KOPT-K1 (cell line): ENCODE results near the gene TBC1D22A.

Experiments
- H3K27ac ChIP-seq: fragments of 200-600 bp; sonication (generic); 2 replicates; pipeline ENCODE4 v1.5.1; 2016; ENCODE audit warnings: antibody characterized with exemption, mild to moderate bottlenecking, low read depth, low read length; ENCODE audit not compliant: poor library complexity, severe bottlenecking
- H3K36me3 ChIP-seq: fragments of 200-600 bp; sonication (generic); 2 replicates; pipeline ENCODE4 v1.5.1; 2017; ENCODE audit warnings: antibody characterized with exemption, mild to moderate bottlenecking, low read length, moderate library complexity; ENCODE audit not compliant: insufficient read depth
- H3K9me3 ChIP-seq: fragments of 200-600 bp; sonication (generic); 2 replicates; pipeline ENCODE4 v1.5.1; 2017; ENCODE audit warnings: antibody characterized with exemption, low read length, mild to moderate bottlenecking; ENCODE audit not compliant: insufficient read depth, poor library complexity, severe bottlenecking

TBC1D22A gene

GRCh38 chr22:46798366-46799350 lies 36.2 kb downstream of the TBC1D22A start:
- peaks cover 79% of the 10 kb centered on the region for H3K36me3 ChIP-seq
- H3K27ac ChIP-seq, result no peak overlapping the region
- H3K9me3 ChIP-seq, result no peaks in the 10 kb centered on the region

DNA sequence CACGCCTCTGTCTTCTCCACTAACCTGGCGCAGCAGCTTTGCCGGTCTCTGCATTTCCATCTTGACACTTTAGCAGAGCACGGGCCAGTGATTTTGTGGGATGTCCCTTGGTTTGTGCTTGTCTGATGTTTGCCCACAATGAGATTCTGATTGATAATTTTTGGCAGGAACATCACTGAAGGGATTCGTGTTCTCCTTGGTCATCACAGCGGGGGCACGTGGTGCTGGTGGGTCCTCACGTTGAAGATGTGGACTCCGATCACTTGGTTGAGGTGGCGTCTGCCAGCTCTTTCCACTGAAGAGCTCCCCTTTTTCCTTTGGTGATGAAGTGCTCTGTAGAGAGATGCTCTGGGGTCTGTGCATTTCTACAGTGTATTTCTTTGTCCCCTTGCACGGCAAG lies 37.2 kb downstream of the TBC1D22A start:
- no peak overlapping the region for H3K27ac ChIP-seq
- H3K36me3 ChIP-seq, result peaks cover 79% of the 10 kb centered on the region
- no peaks in the 10 kb centered on the region for H3K9me3 ChIP-seq

GRCh38 chr22:46800102-46800857 lies 37.8 kb downstream of the TBC1D22A start:
- H3K27ac ChIP-seq, result no peak overlapping the region
- H3K36me3 ChIP-seq, result peaks cover 79% of the 10 kb centered on the region
- H3K9me3 ChIP-seq, result no peaks in the 10 kb centered on the region

GRCh38 chr22:46801331-46801811 lies 38.9 kb downstream of the TBC1D22A start:
- H3K9me3 ChIP-seq, result no peaks in the 10 kb centered on the region
- H3K36me3 ChIP-seq, result peaks cover 74% of the 10 kb centered on the region
- H3K27ac ChIP-seq, result no peak overlapping the region

GRCh38 chr22:46801826-46802607 lies 39.6 kb downstream of the TBC1D22A start:
- no peak overlapping the region for H3K27ac ChIP-seq
- no peaks in the 10 kb centered on the region for H3K9me3 ChIP-seq
- peaks cover 71% of the 10 kb centered on the region for H3K36me3 ChIP-seq

- Histone ChIP-seq H3K9me3 (no peaks in the 10 kb centered on the region), H3K36me3 (peaks cover 65% of the 10 kb centered on the region), H3K27ac (no peak overlapping the region)
Measured at GRCh38 chr22:46802608-46803027, 40.2 kb downstream of the TBC1D22A start.

GRCh38 chr22:46803031-46803880 lies 40.8 kb downstream of the TBC1D22A start:
- no peak overlapping the region for H3K27ac ChIP-seq
- peaks cover 59% of the 10 kb centered on the region for H3K36me3 ChIP-seq
- H3K9me3 ChIP-seq, result no peaks in the 10 kb centered on the region

GRCh38 chr22:46803936-46804335 lies 41.5 kb downstream of the TBC1D22A start:
- H3K27ac ChIP-seq, result no peak overlapping the region
- H3K36me3 ChIP-seq, result peaks cover 60% of the 10 kb centered on the region
- H3K9me3 ChIP-seq, result no peaks in the 10 kb centered on the region

DNA sequence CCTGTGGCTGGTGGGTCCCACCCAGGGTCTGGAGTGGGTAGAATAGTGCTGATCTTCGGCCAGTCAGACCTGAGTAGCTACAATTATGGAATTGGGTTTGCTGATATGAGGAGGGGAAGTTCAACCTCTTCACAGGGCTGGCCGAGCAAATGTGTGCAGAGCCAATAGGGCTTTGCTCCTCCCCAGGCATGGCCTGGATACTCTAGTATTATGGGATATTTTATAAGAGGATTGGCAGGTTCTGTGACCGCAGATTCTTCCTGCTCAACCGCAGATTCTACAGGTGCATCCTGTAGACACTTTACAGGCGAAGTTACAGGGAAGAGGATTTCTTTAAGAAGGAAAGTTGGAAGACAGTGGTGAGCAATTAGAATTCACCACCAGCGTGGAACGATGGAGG lies 44.3 kb downstream of the TBC1D22A start:
- H3K27ac ChIP-seq, result peak overlapping the region; percentile 74
- no peaks in the 10 kb centered on the region for H3K9me3 ChIP-seq
- H3K36me3 ChIP-seq, result peaks cover 53% of the 10 kb centered on the region

DNA sequence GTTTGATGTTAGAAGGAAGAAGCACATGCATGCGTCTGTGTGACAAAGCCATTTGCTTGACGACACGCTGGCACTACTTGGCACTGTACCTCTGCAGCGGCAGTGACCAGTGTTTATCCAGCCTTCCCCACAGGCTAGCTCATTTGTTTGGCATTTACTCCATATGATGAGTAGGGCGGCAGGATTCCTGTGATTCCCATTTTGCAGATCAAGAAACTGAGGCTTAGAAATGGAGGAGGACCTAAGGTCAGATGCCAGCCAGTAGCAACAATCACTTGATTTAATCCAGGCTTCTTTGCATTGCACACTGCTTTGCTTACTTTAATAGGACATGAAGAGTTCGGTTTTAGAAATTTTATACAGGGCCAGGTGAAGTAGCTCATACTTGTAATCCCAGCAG lies 45.0 kb downstream of the TBC1D22A start:
- Histone ChIP-seq H3K9me3 (no peaks in the 10 kb centered on the region), H3K36me3 (peaks cover 48% of the 10 kb centered on the region), H3K27ac (peak overlapping the region; percentile 74)

DNA sequence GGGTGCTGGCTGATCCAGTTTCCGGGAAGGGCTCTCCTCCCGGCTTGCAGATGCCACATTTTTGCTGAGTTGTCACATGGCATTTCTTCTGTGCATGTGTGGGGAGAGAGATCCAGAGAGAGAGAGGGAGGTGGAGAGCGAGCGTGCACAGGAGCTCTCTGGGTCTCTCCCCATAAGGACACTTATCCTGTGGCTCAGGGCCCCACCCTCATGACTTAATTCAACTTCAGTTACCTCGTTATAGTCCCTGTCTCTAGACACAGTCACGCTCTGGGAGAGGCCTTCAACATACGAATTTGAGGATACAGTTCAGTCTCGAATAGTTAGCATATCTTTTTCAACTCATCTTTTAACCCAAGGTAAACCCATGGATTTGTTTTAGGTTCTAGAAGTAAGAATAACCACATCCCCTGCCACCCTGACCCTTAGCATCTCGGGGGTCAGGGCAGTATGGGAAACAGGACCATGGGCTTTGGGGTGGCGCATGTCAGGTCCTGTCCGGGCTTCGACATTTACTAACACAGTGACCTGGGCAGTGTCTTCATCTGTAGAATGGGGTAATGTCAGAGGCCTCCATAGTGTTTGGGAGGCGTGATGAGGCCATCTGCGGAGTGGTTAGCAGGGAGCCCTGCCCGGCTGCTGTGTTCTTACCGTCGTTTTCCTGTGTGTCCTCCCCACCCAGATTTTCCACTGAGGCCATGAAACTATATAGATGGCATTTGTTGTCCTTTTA lies 46.9 kb downstream of the TBC1D22A start:
- H3K36me3 ChIP-seq, result peaks cover 41% of the 10 kb centered on the region
- H3K27ac ChIP-seq, result no peak overlapping the region
- H3K9me3 ChIP-seq, result no peaks in the 10 kb centered on the region

DNA sequence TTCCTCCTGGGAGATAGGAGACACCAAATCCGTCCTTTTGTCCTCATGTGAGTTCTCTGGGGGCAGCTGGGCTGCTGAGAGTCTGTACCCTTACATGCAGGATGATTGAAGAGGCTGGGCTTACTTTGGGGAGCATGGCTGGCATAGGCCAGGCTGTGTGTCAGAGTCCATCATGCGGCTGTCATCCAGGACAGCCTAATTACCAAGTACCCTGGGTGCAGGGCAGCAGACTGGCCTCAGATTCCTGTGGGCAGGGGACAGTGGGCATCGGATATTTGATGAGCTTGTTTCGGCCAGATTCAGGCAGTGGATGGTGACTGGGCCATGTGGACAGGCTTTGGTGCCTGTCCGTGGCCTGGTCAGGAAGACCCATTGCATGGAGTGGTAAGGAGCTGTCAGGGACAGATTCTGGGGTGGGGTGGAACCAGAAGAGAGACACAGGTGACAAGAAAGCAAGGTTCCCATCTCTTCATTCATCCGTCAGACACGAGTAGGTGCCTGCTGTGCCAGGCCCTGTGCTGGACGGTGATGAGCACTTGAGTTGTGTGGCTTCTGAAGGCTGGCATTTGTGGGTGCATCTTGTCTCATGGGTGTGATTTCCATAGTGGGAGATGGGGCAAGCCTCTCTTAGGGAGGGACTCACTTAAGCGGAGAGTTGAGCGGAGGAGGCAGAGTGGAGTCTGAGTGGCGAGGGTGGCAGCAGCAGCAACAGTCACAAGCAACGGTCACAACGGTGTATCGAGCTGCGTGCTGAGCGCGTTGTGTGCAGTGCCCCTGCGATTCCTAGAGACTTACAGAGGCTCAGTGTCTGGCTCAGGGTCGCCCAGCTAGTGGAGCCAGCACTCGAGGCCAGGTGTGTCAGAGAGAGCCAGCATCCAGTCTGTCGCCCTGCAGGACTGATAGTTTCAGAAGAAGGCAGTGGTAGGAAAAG lies 48.7 kb downstream of the TBC1D22A start:
- Histone ChIP-seq H3K27ac (no peak overlapping the region), H3K9me3 (no peaks in the 10 kb centered on the region), H3K36me3 (peaks cover 34% of the 10 kb centered on the region)
